SU-DHL-6 (cell line): ENCODE results near the gene IGF2R.

Source experiments
- H2AFZ ChIP-seq: fragments of 200-600 bp; sonication (generic); 2 replicates; pipeline ENCODE4 v1.6.1; 2014; ENCODE audit warnings: low read depth, mild to moderate bottlenecking, moderate library complexity, mixed read lengths, antibody characterized with exemption, low read length; ENCODE audit not compliant: severe bottlenecking
- H3F3A ChIP-seq: fragments of 200-600 bp; shearing (Covaris generic); 2 replicates; pipeline ENCODE4 v1.6.0; 2016; ENCODE audit warnings: antibody characterized with exemption, mild to moderate bottlenecking; ENCODE audit not compliant: insufficient read depth
- H3K27ac ChIP-seq: fragments of 200-600 bp; sonication (generic); 2 replicates; pipeline ENCODE4 v1.5.1; 2016; ENCODE audit warnings: low read depth, mild to moderate bottlenecking, low read length, moderate library complexity, mixed read lengths
- H3K27me3 ChIP-seq: fragments of 200-600 bp; sonication (generic), shearing (Covaris generic); 2 replicates; pipeline ENCODE4 v1.6.0; 2014; ENCODE audit warnings: mild to moderate bottlenecking, low read length
- H3K36me3 ChIP-seq: fragments of 200-600 bp; sonication (generic); 2 replicates; pipeline ENCODE4 v1.6.1; 2014; ENCODE audit warnings: mild to moderate bottlenecking, low read length, mixed read lengths
- H3K4me2 ChIP-seq: fragments of 300-600, 200-600 bp; shearing (Covaris generic), sonication (generic); 2 replicates; pipeline ENCODE4 v1.6.0; 2014; ENCODE audit warnings: low read length, low read depth, mild to moderate bottlenecking; ENCODE audit not compliant: poor library complexity, severe bottlenecking
- H3K4me3 ChIP-seq: fragments of 200-600 bp; sonication (generic); 2 replicates; pipeline ENCODE4 v1.5.1; 2014; ENCODE audit warnings: antibody characterized with exemption, low read length, mild to moderate bottlenecking, mixed read lengths; ENCODE audit not compliant: insufficient read depth, poor library complexity, severe bottlenecking
- H3K79me2 ChIP-seq: fragments of 200-600 bp; sonication (generic); 2 replicates; pipeline ENCODE4 v1.6.1; 2014; ENCODE audit warnings: mild to moderate bottlenecking, low read length, moderate library complexity; ENCODE audit not compliant: insufficient read depth
- H3K9ac ChIP-seq: fragments of 200-600 bp; sonication (generic); 2 replicates; pipeline ENCODE4 v1.7.0; 2014; ENCODE audit warnings: mild to moderate bottlenecking, low read length
- H3K9me2 ChIP-seq: fragments of 200-600 bp; sonication (generic); replicated peaks from 2 replicates; pipeline ENCODE4 v1.6.1; 2014; ENCODE audit warnings: low read length; ENCODE audit not compliant: insufficient read depth
- H3K9me3 ChIP-seq: fragments of 200-600 bp; sonication (generic); 2 replicates; pipeline ENCODE4 v1.6.1; 2014; ENCODE audit warnings: low read length, mixed read lengths; ENCODE audit not compliant: insufficient read depth
- H4K20me1 ChIP-seq: fragments of 200-600 bp; sonication (generic); 2 replicates; pipeline ENCODE4 v1.6.1; 2014; ENCODE audit warnings: low read depth, mild to moderate bottlenecking, antibody characterized with exemption, low read length, moderate library complexity, mixed read lengths
- EZH2phosphoT487 ChIP-seq: fragments of 200-600 bp; sonication (generic), shearing (Covaris generic); conservative IDR thresholded peaks from 2 replicates; pipeline ENCODE4 v1.6.1; 2018; ENCODE audit warnings: mild to moderate bottlenecking, antibody characterized with exemption, low read length, moderate library complexity, mixed read lengths
- TF ChIP-seq, protein P1 (sequence below): fragments of 200-600 bp; sonication (generic); IDR thresholded peaks from one replicate; pipeline ENCODE4 v1.5.1; 2017; ENCODE audit warnings: antibody characterized with exemption, mild to moderate bottlenecking, low read length, moderate library complexity; ENCODE audit not compliant: insufficient read depth, poor library complexity, severe bottlenecking

IGF2R gene

DNA sequence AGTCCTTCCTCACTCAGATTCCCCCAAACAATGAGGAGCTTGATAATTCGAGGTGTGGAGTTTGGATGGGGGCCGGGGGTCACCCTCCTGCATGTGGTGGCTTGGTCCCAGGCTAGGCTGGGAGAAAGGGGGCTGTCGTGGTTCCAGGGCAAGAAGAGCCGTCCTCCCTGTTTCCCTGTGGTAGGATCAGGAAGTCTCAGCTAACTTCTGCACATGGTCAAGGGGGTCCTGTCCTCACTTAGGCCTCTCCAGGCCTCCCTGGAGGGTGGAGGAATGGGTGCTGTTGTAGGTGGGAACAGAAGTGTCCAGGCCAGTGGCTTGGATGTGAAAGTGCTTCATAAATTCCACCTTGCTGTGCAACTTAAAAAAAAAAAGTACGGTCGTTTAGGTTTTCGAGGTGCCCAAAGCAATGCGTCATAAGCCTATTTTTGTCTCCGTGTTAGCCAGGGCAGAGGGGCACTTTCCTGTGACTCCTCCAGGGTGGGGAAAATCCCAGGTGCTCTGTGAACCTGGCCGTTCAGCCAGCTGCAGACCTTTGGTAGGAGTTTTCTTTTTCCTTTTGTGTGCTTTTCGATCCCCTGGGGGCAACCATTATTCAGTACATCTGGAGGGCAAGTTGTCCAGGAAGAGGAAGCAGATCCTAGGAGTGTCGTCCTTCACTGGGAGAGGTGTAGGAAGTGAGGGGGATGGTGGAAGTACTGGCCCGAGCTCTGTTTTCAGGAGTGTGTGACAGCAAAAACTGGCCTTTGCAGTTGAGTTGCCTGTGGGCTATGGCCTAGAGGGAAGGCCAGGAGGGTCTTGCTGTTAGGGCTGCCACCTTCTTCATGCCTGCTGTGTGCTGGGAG lies 9.6 kb downstream of the IGF2R start:
- Histone ChIP-seq H4K20me1 (peaks cover 30% of the 10 kb centered on the region), H3K36me3 (no peaks in the 10 kb centered on the region), H3K9ac (no peak overlapping the region), H3K79me2 (peaks cover 75% of the 10 kb centered on the region), H3K27me3 (no peaks in the 10 kb centered on the region), H2AFZ (no peak overlapping the region), H3K4me2 (no peak overlapping the region), H3K4me3 (no peak overlapping the region), H3K9me3 (no peaks in the 10 kb centered on the region), H3K9me2 (no peaks in the 10 kb centered on the region), H3K27ac (no peak overlapping the region), H3F3A (no peaks in the 10 kb centered on the region)
- TF ChIP-seq, protein P1, sequence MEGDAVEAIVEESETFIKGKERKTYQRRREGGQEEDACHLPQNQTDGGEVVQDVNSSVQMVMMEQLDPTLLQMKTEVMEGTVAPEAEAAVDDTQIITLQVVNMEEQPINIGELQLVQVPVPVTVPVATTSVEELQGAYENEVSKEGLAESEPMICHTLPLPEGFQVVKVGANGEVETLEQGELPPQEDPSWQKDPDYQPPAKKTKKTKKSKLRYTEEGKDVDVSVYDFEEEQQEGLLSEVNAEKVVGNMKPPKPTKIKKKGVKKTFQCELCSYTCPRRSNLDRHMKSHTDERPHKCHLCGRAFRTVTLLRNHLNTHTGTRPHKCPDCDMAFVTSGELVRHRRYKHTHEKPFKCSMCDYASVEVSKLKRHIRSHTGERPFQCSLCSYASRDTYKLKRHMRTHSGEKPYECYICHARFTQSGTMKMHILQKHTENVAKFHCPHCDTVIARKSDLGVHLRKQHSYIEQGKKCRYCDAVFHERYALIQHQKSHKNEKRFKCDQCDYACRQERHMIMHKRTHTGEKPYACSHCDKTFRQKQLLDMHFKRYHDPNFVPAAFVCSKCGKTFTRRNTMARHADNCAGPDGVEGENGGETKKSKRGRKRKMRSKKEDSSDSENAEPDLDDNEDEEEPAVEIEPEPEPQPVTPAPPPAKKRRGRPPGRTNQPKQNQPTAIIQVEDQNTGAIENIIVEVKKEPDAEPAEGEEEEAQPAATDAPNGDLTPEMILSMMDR = no peak

DNA sequence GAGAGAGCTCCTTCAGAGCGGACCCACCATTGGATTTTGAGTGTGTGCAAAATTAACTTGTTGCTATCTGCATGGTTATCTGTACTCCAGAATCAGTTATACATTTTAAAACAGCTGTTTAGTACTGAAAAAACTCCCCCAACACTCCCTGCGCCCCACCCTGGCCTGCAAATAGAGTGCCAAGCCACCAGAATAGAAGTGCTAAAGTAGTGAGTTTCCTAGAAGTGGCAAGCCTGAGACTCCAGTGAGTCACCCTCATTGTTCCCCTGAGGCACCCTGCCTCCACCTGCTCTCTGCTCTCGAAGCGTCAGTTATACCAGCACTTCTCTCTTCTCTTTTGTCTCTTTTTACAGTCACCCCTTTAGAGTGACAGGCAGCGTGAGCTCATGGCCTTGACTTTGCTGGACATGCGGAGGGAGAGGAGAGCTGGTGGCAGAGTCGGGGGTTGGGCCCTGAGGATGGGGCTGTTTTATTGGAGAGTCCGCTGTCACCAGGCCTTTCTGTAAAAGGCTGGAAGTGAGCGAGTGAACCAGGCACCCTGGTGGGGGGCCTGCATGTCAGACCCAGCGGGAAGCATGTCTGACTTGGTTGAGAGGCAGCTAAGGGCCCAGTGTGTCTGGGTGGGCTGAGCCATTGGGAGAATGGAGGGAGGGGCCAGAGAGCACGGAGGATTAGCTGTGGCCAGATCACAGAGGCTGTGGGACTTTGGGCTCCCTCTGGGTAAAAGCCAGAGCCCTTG lies 10.4 kb downstream of the IGF2R start:
- H3F3A ChIP-seq = no peaks in the 10 kb centered on the region
- H2AFZ ChIP-seq = no peak overlapping the region
- no peaks in the 10 kb centered on the region for H3K9me2 ChIP-seq
- peaks cover 75% of the 10 kb centered on the region for H3K79me2 ChIP-seq
- no peak overlapping the region for H3K4me3 ChIP-seq
- no peaks in the 10 kb centered on the region for H3K9me3 ChIP-seq
- H3K9ac ChIP-seq = no peak overlapping the region
- no peaks in the 10 kb centered on the region for H3K36me3 ChIP-seq
- peaks cover 24% of the 10 kb centered on the region for H4K20me1 ChIP-seq
- no peak overlapping the region for H3K4me2 ChIP-seq
- H3K27me3 ChIP-seq = no peaks in the 10 kb centered on the region
- TF ChIP-seq EZH2phosphoT487 = no peak
- TF ChIP-seq, protein P1 = no peak
- no peak overlapping the region for H3K27ac ChIP-seq

DNA sequence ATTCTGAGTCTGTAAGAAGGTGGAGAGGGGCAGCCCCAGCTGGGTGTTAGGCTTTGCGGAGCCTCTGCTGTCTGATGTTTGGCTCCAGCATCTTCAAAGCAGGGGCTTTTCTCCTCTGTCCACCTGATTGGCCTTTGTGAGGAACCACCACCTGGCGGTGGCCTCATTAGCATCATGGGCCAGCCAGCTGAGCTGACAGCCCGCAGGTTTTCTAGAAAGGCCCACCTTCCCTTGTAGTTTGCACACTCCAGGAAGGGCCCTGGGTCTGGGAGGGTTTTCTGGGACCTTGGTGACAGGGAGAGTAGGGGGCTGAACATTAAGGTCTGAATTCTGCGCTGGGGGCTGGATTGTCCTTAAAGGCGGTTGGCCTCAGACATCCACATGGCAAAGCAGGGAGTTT lies 11.6 kb downstream of the IGF2R start:
- H3F3A ChIP-seq = no peaks in the 10 kb centered on the region
- H3K9me3 ChIP-seq = no peaks in the 10 kb centered on the region
- no peak overlapping the region for H3K9ac ChIP-seq
- no peaks in the 10 kb centered on the region for H3K36me3 ChIP-seq
- no peaks in the 10 kb centered on the region for H3K9me2 ChIP-seq
- H3K27me3 ChIP-seq = no peaks in the 10 kb centered on the region
- H3K27ac ChIP-seq = no peak overlapping the region
- H3K4me2 ChIP-seq = no peak overlapping the region
- H2AFZ ChIP-seq = no peak overlapping the region
- peaks cover 19% of the 10 kb centered on the region for H4K20me1 ChIP-seq
- H3K79me2 ChIP-seq = peaks cover 75% of the 10 kb centered on the region
- no peak overlapping the region for H3K4me3 ChIP-seq
- no peak for TF ChIP-seq EZH2phosphoT487
- TF ChIP-seq, protein P1 = no peak
